Ishikawa (cell line): ENCODE data around the gene ICAM2.

Experiments
- CEBPB ChIP-seq: IDR thresholded peaks from 2 replicates; pipeline ENCODE4 v1.6.1; 2012
- CREB1 ChIP-seq: IDR thresholded peaks from 2 replicates; pipeline ENCODE4 v1.6.1; 2012; ENCODE audit warnings: low read depth
- EGR1 ChIP-seq: IDR thresholded peaks from 2 replicates; pipeline ENCODE4 v1.6.1; 2012
- EP300 ChIP-seq: IDR thresholded peaks from 2 replicates; pipeline ENCODE4 v1.6.1; 2012; ENCODE audit warnings: borderline replicate concordance
- FOXM1 ChIP-seq: IDR thresholded peaks from 2 replicates; pipeline ENCODE4 v1.6.1; 2012; ENCODE audit warnings: low read depth, borderline replicate concordance
- MAX ChIP-seq: IDR thresholded peaks from 2 replicates; pipeline ENCODE4 v1.6.1; 2012
- NFIC ChIP-seq: IDR thresholded peaks from 2 replicates; pipeline ENCODE4 v1.6.1; 2012
- RAD21 ChIP-seq: IDR thresholded peaks from 2 replicates; pipeline ENCODE4 v1.6.1; 2012; ENCODE audit warnings: low read depth
- REST ChIP-seq: IDR thresholded peaks from 2 replicates; pipeline ENCODE4 v1.6.1; 2012; ENCODE audit warnings: low read depth, mild to moderate bottlenecking
- TAF1 ChIP-seq: IDR thresholded peaks from 2 replicates; pipeline ENCODE4 v1.6.1; 2012; ENCODE audit warnings: low read depth, mild to moderate bottlenecking
- TCF12 ChIP-seq: IDR thresholded peaks from 2 replicates; pipeline ENCODE4 v1.6.1; 2012; ENCODE audit warnings: low read depth
- TEAD4 ChIP-seq: IDR thresholded peaks from 2 replicates; pipeline ENCODE4 v1.6.1; 2012
- USF1 ChIP-seq: IDR thresholded peaks from 2 replicates; pipeline ENCODE4 v1.6.1; 2012
- YY1 ChIP-seq: IDR thresholded peaks from 2 replicates; pipeline ENCODE4 v1.6.1; 2012; ENCODE audit warnings: low read depth
- ZBTB7A ChIP-seq: IDR thresholded peaks from 2 replicates; pipeline ENCODE4 v1.6.1; 2012; ENCODE audit warnings: low read depth

Gene ICAM2

GRCh38 chr17:64007838-64008282 lies 12.6 kb downstream of the ICAM2 start:
- TF ChIP-seq USF1 (no peak), TCF12 (no peak), TEAD4 (no peak), MAX (no peak), EGR1 (no peak)

GRCh38 chr17:64006361-64007088 lies 13.9 kb downstream of the ICAM2 start:
- TF ChIP-seq YY1, result no peak
- TF ChIP-seq CREB1, result no peak
- no peak for TF ChIP-seq REST
- TF ChIP-seq MAX, result no peak
- no peak for TF ChIP-seq NFIC
- no peak for TF ChIP-seq FOXM1
- TF ChIP-seq ZBTB7A, result no peak
- no peak for TF ChIP-seq TAF1
- TF ChIP-seq TEAD4, result no peak
- TF ChIP-seq USF1, result no peak
- TF ChIP-seq RAD21, result no peak

GRCh38 chr17:64005734-64006167 lies 14.7 kb downstream of the ICAM2 start:
- TF ChIP-seq TEAD4 (no peak), CREB1 (no peak), YY1 (no peak), USF1 (no peak), NFIC (peak; percentile 12; the same call in 1 of the 2 replicates), EGR1 (no peak), FOXM1 (no peak), TCF12 (no peak)

- TF ChIP-seq TEAD4, result no peak
- TF ChIP-seq USF1, result no peak
- no peak for TF ChIP-seq ZBTB7A
- no peak for TF ChIP-seq RAD21
- TF ChIP-seq TAF1, result no peak
- no peak for TF ChIP-seq YY1
- no peak for TF ChIP-seq MAX
- TF ChIP-seq CEBPB, result no peak
- no peak for TF ChIP-seq NFIC
- no peak for TF ChIP-seq EP300
- TF ChIP-seq FOXM1, result no peak
- no peak for TF ChIP-seq CREB1
- TF ChIP-seq EGR1, result no peak
- no peak for TF ChIP-seq TCF12
- no peak for TF ChIP-seq REST
These were observed 15.3 kb downstream of the ICAM2 start for GRCh38 chr17:64004903-64005733.
